NCI-H82 (cell line): ENCODE data around the gene TMEM151B.
A peak's percentile ranks its signal among the peaks of the same experiment; 100 is the strongest.

Experiments
- DNase-seq: peaks from one replicate; lab custom pipeline; 2025; lab: John Stamatoyannopoulos, UW

TMEM151B gene

GRCh38 chr6:44250718-44251123, 19.5 kb upstream of the TMEM151B start:
- no peak for DNase-seq

DNA sequence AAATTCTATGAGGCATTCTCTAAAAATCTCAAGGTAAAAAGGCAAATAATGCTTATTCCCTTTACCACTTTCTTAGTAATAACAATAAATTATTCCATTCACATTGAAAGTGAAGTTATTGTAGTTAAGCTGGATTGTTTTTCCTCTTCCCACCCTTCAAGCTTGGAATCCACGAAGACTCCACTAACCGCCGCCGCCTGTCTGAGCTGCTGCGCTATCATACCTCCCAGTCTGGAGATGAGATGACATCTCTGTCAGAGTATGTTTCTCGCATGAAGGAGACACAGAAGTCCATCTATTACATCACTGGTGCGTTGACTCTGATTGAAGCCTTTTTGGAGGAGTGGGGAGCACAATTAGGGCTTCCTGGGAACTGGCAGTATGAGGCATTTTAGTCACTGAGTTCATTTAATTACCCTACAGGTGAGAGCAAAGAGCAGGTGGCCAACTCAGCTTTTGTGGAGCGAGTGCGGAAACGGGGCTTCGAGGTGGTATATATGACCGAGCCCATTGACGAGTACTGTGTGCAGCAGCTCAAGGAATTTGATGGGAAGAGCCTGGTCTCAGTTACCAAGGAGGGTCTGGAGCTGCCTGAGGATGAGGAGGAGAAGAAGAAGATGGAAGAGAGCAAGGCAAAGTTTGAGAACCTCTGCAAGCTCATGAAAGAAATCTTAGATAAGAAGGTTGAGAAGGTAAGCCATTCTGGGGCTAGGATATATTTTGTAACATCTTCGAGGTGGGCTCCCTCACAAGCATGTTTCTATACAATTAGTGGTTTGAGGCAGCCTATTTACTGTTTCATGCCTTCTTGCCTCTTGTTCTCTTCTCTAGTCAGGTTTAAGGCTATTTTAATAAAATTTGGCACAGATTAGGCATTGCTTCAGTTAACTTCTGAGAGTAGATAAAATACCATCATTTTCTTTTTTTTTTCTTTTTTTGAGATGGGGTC, 18.4 kb upstream of the TMEM151B start:
- no peak for DNase-seq

- DNase-seq, result peak; percentile 88
These were observed 16.7 kb upstream of the TMEM151B start for GRCh38 chr6:44253307-44254101.

DNA sequence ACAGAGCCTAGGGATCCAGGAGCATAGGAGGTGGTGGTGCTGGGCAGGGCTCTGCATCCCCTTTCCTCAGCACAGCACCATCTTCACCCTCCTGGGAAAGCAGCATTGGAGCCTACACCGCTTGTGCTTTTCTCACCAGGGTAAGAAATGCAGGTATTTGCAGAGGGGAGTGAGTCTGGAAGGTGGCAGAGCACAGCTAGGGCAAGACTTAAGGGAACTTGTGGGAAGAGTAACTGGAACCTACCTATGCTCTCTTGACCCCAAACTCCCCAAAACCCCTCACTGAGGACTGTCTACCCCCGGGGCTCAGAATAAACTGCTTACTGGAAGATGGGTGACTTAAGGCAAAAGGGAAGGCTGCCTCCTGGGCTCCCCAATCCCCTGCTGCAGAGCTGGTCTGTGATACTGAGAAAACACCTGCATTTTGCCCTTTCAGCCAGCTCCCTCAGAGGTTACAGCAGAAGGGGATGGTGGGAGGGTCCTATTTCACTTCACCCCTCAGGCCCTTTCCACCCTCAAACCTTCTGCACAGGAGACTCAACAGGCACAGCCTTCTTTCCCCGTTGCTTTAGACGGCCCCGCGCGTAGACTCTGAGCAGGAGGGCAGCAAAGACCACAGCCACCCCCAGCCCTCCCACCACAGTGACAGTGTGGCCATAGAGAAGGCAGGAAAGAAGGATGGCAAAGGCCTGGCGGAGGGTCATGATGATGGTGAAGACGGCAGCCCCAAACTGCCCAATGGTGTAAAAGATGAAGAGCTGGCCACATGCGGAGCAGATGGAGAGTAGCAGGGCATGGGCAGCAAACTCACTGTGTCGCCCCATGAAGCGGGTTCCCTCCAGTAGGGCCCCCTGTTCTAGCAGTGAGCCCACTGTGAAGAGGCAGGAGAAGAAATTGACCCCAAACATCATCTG, 15.8 kb upstream of the TMEM151B start:
- DNase-seq, result peak; percentile 65

- peak; percentile 66 for DNase-seq
These were observed 15.0 kb upstream of the TMEM151B start for GRCh38 chr6:44255105-44255808.

DNA sequence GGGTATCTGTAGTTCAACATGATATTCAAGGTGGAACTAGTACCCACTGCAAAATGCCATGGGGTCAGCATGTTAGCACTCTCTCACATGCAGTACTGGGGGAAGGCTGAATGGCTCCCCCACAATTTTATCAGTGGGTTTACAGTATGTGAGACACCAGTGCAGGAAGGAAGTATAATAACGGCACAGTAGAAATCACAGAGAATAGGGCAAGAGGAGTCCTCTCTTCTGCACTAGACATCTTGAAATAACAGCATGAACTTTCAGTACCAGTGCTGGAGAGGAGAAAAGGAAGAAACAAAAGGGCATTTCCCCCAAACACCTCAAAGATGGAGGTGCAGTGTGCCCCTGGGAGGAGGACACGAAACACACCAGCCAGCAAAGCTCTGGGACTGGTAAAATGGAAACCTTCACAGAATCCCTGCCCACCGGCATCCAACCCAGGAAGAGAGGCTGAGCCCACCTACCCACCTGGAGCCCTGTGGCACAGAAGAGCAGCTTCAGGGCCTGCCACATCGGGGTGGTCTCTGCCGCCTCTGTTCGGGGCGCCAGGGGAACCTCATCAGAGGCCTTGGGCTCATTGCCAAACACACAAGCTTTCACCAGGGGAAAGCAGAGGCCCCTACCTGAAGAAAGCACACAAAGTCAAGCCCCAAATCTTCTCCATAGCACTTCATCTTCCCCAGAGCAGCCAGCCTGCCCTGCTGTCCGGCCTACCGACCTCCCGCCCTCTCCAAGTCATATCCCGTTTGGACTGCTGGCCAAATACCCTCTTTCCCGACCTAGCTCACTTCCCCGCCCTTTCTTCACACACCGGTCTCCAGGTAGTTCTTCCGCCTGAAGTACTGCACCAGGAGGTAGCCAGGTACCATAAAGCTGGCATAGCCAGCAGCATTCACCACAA, 14.1 kb upstream of the TMEM151B start:
- DNase-seq, result no peak

GRCh38 chr6:44256775-44257024, 13.6 kb upstream of the TMEM151B start:
- no peak for DNase-seq

DNA sequence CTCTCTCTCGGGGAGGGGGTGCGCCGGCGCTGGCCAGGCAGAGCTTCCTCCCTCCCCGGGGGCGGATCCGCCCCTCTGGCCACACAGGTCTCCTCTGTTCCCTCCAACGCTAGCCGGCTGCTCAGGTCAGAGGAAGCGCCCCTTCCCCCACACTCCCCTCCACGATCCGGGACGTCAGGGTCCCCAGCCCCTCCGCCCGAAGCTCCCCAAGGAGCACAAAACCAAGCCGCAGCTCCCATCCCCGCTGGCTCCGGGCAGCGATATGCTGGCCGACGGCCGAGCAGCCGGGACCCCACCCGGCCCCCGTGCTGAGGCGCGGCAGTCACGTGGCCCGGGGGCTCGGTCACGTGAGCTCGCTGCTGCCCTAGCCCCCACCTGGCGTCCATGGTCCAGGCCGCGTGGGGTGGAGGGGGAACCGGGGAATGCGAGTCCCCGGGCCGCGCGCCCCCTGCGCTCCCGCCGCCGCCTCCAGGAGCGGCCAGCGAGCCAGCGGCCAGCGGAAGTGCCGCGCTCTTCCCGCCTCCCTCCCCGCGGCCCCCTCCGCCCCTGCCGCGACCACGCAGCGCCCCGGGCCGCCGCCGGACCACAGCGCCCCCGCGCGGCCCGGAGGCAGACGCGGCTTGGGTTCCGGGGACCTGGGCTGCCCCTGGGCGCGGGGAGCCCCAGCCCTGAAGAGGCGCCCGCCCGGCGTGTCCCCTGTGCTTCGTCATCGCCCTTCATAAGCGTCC, 13.1 kb upstream of the TMEM151B start, which contains the start of gene SLC35B2:
SLC35B2 (minus strand) TSS at position 504 of the 728 bp plus-strand sequence; CDS start at position 386, 118 bp downstream.
- DNase-seq, result peak; percentile 82

DNA sequence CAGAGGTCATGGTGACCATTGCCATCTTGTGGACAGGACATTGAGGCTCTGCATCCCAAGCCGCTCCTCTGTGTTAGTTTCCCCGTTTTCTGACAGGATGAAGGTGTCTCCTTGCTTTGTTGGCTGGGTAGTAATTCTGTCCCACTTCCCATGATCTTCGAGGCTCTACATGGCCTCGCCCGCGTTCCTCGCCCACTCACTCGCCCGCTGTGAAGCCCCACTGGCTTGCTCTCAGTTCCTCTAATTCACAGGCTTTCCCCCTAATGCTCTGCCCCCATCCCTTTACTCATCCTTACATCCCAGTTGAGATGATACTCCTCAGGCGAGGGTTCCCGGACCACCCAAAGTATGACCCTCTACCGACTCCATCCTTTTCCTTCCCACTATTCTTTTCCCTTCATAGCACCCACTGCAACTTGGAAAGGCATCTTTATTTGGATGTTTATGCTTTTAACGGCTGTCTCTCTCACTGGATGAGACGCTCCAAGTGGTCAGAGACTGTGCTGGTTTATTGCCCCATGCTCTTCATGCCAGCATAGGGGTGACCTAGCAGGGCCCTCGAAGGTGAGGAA, 12.4 kb upstream of the TMEM151B start:
- DNase-seq, result no peak

- no peak for DNase-seq
These were observed 11.9 kb upstream of the TMEM151B start for GRCh38 chr6:44258325-44258863.

GRCh38 chr6:44258921-44259320, 11.3 kb upstream of the TMEM151B start:
- no peak for DNase-seq

DNA sequence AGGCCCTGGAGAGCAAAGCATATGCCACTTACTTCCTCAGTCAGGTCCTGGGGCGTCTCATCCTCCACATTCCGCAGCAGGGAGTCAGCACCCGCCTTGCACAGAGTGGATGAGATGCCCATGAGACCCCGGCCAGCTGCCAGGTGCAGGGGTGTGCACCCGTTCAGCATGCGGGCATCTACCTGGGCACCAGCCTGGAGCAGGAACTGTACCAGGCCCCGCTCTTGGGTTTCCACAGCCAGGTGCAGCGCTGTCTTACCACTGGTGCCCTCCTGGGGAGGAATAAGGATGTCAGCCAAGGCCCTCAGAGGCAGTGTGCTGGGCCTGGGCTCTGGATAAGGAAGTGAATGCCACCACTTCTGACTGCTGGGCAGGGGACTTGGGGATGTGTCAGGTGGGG, 10.2 kb upstream of the TMEM151B start:
- no peak for DNase-seq

DNA sequence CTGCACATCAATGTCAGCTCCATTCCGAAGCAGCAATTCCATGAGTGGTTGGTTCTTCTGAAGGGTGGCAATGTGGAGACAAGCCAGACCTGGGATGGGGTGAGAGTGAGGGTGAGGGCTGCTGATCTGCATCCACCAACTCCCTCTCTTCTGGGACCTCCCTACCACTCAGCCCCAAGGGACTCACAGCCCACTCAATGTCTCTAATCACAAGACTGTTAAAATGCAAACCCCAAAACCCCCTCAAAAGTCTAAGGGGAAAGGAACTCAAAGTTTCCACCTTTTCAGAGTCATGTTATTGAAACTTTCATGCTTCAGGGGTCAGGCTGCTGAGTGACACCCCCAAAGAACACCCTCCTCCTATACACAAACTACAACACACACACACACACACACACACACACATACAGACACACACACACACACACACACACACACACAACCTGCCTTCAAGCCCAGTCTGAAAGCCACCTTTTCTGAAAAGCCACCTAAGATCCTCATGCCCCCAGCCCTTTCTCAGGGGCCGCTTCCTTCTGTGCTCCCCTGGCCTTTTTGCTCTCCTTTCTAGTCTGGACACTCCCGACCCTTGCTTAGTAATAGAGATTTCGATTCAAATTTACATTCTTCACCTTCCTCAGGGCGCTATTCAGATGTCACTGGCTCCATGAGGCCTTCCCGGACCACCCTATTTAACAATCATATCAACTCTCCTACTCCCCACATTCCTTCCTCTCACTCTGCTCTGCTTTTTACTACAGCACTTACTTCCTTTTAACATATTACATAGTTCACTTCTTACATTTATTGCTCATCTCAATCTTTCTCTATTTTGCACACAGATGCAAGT, 9.6 kb upstream of the TMEM151B start:
- no peak for DNase-seq

DNA sequence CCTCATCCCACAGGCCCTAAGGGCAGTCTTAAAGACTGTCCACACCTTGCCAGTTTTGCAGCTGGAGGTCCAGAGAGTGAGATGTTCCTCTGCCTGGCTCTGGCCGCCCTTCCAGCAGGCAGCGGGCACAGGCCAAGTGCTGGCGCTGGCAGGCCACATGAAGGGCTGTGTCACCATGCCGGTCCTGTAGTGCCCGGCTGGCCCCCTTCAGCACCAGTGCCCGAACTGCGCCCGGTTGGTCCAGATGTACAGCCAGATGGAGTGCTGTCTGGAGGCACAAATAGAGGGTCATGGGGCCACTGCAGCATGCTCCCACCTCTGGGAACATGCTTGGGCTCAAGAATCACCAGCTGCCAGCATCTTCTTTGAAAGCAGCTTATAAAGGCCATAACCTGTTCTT, 8.7 kb upstream of the TMEM151B start:
- peak; percentile 68 for DNase-seq

DNA sequence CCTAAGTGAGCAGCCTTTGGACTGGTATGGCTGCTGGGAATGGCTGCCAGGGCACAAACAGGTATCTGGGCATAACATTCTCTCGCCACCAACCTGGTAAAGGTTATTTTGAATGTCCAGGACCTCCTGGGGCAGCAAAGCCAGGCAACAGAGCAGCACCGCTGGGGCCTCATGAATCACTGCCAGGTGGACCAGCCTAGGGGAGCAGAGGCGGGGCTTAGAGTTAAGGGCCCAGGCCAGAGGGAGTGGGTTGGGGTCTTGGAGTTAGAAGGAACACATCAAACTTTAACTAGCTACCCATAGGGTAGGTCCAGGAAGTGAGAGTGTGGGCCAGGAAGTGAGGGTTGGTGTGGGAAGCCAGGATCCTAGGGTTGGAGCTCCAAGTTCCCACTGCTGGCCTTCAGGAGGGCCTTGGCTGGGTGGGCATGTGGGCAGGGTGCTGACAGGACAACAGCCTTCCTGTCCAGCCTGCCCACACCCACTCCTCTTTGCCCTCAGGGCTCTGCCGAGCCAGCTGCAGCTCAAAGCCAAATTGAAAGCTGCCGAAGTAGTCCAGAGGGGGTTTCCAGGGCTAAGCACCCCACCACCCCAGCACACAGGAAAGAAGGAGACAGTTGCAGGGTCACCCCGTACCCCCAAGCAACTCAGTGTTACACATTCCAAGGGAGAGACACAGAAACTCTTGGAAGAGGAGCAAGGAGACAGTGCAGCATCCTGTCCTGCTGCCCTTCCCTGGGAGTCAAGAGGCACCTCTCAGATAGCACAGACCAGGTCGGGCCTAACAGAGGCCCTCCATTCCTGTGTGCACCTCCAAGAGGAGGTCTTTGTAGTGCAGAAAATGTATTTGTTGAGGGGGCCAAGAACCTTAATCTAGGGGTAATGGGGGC, 7.5 kb upstream of the TMEM151B start:
- no peak for DNase-seq

DNA sequence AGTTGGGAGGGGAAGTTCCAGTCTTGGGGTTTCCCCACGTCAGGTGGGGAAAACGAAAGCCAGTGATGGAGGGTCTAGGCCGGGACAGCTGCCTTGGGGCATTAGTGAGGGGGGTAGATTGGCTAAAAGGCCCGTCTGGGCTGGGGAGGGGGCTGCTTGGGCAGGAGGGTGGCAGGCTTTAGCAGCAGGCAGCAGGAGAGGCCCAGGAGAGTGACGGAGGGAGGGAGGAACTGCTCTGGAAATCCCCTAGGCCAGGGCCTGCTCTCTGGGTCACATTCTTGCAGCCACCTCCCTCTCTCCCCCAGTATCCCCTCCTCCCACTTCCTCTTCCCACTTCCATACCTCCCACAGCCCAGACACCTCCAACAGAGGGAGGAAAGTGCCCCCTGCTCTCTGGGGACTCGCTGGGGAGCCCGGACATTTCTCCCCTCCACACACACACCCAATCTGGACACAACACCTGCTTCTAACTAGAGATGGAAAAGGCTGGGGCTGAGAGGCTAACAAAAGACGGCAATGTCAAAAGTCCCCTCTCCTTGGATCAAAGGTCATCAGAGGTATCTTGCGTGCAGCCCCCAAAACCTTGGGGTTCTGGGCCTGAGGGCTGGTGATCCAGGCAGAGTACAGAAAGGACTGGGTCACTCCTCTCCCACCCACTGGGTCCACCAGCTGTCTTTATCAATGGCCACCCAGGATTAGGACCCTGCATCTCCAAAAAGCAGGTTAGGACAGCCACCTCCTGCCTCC, 6.7 kb upstream of the TMEM151B start:
- no peak for DNase-seq
